HG03159 (cell line): ENCODE results near the gene ARHGDIB.

Experiments used
- ATAC-seq: cut with Tn5 transposase; IDR thresholded peaks from one replicate; pipeline ENCODE4 v1.9.1; 2021; ENCODE audit warnings: mild to moderate bottlenecking, moderate library complexity; ENCODE audit not compliant: unreplicated experiment

ARHGDIB gene

DNA sequence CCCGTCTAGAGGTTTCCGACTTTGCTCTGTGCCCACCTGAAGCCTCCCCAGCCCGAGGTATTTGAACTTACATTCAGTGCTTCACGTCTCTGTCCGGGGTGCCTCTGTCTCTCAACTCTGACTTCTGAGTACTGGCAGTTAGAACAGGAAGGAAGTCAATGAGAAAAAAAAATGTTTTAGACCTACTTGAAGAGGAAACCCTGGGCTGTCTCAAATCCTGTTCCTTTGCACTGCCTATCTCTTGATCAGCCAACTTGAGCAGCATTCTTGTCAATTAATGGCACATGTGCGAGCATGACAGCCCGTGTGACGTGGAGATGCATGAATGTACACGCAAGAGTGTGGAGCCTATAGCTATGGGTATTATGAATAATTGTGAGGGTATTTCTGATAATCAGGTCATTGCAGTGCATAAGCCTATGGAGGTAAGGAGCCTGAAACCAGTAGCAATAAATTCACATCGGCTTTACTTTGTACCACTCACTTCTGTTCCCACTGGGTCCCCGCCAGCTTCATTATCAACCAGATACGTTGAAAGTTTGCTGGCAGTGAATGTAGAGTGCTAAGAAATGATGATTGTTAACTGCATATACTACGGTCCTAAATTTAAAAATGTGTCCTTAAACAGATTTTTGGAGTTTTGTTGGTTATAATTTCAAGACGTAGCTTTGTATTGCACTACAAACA, at the start of gene ARHGDIB:
TSS of gene ARHGDIB (minus strand) at position 136 of the 687 bp plus-strand sequence. CDS start 10,889 bp downstream, outside the sequence.
- peak; percentile 71 for ATAC-seq

DNA sequence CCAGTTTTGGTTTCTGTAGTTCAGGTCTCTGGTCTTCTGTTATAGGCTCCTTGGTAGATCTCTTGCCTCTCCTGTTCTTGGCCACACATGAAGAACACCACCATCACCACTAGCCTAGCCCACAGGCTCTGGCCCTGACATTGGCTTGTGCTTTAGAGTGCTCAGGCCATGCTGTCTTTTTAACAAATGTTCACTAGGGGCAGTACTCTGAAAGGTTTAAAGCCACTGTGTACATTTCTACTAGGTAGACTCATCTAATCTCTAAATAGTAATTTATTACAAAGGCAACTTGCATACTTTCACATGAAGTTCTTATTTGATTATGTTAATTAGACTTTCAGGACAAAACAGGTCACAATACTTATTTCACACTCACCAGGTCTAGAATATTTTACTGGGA, 49.8 kb upstream of the ARHGDIB start:
- no peak for ATAC-seq

- ATAC-seq = no peak
These were observed 46.1 kb upstream of the ARHGDIB start for GRCh38 chr12:15007551-15007950.

GRCh38 chr12:15005064-15005463, 43.7 kb upstream of the ARHGDIB start:
- no peak for ATAC-seq

- no peak for ATAC-seq
These were observed 43.0 kb upstream of the ARHGDIB start for GRCh38 chr12:15004421-15004820.

GRCh38 chr12:15001733-15002382, 40.5 kb upstream of the ARHGDIB start:
- ATAC-seq = no peak

DNA sequence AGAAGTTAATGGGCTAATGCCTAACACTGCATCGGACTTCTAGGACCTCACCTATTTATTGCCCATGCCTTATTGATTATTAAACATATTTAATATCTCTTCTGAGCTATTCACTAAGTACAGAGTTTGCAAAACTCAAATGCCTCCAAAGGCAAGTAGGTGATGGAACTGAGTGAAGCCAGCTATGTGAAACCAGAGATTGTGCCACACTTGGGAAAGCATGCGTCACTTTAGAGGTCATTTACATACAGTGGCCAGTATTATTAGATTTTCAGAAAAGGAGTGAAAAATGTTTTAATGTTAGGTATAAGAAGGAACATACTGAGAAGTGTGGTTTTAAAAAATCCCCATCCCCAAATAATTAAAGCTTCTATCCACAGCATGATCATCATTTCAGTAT, 39.2 kb upstream of the ARHGDIB start:
- ATAC-seq = no peak

- ATAC-seq = no peak
These were observed 38.4 kb upstream of the ARHGDIB start for GRCh38 chr12:14999695-15000365.

DNA sequence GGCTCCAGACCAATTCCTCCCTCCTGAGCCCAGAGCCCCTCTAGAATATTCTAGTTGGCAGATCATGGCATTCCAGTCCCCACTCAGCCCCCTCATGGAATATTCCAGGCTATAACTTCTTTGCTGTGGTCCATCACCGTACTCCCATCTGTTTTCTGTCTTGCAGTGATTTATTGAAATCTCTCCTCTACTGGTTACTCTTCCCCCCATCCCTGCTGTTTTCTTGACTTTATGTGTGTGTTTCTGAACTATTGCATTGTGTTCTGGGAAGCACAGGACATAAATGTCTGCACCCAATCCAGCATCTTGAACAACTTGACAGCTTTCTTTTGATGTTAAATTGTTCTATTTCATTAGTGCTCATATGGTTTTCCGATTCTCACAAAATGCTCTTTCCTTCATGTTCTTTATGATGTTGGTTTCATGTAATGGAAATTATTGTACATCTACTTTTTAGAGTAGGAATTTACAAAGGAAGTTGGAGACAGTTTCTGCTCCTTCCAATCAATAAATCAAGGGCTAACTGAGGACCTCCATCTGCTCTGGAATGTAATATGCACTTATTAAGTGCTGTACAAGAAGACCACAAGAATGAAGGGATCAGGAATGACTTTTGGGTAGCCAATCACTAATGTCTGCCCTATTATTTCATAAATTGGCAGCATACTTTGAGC, 37.8 kb upstream of the ARHGDIB start:
- ATAC-seq = no peak

GRCh38 chr12:14997998-14998397, 36.6 kb upstream of the ARHGDIB start:
- no peak for ATAC-seq

DNA sequence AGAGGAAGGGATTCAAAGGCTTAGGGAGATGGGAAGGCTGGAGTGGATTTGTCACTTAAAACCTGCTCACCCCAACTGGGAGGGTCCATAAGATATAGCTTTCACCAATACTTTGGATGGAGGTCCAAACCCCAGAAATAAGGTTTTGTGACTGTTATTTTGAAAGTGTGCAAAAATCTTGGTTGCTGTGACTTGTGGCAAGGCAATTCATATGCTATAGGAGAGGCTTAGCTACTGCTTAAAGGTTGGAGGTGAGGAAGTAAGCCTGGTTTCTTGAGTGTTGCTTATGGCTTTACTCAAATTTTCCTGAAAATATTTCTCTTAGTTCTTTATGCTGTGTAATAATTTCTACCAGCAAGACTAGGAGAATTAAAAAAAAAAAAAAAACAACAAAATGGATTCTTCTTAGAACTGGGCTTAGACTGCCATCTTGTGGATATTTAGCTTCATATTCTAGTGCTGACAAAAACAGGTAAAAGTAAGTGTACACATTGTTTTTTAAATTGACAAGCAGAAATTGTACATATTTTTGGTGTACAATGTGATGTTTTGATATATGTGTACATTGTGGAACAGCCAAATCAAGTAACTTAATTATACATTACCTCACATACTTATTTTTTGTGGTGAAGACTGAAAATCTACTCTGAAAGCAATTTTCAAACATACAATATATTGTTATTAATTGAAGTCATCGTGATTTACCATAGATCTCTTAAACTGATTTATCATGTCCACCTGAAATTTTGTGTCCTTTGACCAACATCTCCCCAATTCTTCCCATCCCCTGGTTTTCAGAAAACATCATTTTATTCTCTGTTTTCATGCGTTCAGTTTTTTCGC, 34.4 kb upstream of the ARHGDIB start:
- no peak for ATAC-seq

GRCh38 chr12:14994610-14995009, 33.2 kb upstream of the ARHGDIB start:
- ATAC-seq = no peak

DNA sequence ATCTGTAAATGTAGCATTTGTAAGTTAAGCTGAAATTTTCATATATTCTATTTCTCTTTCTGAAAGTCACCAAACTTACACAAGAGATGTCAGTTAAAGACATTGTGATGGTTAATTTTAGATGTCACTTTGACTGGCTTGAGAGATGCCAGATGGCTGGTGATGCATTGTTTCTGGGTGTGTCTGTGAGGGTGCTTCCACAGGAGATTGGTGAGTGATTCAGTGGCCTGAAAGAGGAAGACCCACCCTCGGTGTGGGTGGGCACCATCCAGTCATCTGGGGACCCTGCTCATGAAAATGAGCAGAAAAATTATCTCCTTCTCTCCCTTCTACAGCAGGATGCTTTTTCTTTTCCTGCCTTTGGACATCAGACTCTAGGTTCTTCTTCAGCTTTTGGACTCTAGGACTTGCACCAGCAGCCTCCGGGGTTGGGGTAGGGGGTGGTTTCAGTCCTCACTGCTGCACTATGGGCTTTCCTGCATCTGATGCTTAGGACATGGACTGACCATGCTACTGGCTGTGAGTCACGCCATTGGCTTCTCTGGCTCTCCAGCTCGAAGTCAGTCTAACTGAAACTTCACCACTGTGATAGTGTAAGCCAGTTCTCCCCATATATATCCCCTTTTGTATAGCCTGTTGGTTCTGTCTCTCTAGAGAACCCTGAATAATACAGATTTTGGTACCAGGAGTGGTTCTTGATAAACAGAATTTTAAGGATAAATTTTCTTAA, 32.3 kb upstream of the ARHGDIB start:
- no peak for ATAC-seq

DNA sequence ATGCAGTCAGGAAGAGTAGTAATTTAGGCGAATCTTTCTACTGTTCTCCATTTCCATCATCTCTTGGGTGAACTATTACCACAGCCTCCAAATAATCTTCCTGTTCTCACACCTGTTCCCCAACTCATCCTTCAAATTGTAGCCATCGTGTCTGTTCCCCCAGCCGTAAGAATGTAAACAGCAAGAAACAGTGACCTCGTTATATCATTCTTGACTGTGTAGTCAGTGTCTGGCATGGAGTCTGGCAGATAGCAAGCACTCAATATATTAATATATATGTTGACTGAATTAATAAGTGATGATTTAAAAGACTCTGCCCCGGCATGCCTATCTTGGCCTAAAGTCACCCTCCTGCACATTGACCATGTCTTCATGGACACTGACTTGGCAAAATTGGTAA, 31.7 kb upstream of the ARHGDIB start:
- no peak for ATAC-seq

DNA sequence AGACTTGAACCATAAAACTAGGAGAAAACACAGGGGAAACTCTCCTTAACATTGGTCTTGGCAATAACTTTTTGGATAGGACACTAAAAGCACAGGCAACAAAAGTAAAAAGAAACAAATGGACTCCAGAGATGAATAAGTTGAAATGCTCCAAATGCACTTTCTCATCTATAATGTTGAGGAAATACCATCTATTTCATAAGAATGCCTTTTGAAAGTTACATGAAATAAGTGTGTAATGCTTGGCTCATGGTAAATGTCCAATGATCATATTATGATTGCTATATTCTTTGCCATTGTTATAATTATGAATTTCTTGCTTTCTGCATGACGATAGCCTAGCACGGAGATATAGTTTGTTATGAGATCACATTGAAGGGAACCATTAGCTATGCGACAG, 31.3 kb upstream of the ARHGDIB start:
- ATAC-seq = no peak

DNA sequence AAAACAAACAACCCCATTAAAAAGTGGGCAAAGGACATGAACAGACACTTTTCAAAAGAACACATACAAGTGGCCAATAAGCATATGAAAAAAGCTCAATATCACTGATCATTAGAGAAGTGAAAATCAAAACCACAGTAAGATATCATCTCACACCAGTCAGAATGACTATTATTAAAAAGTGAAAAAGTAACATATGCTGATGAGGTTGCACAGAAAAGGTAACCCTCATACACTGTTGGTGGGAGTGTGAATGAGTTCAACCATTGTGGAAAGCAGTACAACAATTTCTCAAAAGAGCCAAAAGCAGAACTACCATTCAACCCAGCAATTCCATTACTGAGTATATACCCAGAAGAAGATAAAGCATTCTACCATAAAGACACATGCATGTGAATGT, 29.7 kb upstream of the ARHGDIB start:
- no peak for ATAC-seq

- ATAC-seq = peak; percentile 53
These were observed 28.4 kb upstream of the ARHGDIB start for GRCh38 chr12:14989790-14990189.

- no peak for ATAC-seq
These were observed 26.6 kb upstream of the ARHGDIB start for GRCh38 chr12:14988035-14988434.

GRCh38 chr12:14986449-14986848, 25.0 kb upstream of the ARHGDIB start:
- no peak for ATAC-seq

DNA sequence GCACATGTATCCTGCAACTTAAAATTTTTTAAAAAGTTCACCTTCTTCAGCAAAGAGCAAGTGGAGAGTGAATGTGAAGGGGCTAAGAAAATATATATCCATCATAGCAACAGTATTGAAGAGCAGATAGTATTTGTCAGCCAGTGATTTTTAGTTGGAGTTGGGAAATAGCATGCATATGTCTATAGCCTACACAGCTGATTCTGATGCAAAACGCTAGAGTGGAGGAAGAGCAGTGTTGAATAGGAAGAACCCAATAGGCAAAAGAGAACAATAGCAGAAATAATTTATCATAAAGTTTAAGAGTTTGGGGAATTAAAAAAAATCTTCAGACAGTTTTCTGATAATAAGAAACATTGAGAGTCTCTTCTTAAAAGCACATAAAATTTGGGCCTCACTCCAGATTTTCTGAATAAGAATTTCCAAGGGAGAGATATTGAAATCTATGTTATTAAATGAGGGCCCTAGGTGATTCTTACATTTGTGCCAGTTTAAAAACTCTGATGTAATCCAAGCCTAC, 23.4 kb upstream of the ARHGDIB start:
- ATAC-seq = no peak
